Ramos (cell line): ENCODE measurements around the gene C18orf63.

Experiments
- in situ Hi-C: fragments of 300-500 bp; cut with MboI; formaldehyde crosslinking; loops from one replicate; pipeline ENCODE4 v1.14.3; 2022; ENCODE audit warnings: low sequenced_read_pairs; ENCODE audit not compliant: unreplicated experiment

C18orf63 gene

DNA sequence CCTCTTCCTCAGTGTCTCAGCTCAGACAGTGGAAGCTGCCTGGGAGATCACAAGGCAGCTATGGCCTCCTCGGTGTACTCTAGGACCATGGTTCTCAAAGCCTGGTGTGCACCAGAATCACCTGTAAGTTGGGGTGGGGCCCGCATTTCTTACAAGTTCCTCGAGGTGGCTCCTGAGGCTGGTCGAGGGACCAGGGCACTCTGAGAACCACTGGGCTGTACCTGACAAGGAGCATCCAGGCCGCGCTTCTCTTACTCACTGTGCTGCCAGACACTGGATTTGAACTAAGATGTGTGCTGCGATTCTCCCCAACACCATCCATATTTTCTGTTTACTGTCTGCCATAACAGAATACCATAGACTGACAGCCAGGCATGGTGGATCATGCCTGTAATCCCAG lies 81.9 kb downstream of the C18orf63 start:
- in situ Hi-C loops = no loop called here

DNA sequence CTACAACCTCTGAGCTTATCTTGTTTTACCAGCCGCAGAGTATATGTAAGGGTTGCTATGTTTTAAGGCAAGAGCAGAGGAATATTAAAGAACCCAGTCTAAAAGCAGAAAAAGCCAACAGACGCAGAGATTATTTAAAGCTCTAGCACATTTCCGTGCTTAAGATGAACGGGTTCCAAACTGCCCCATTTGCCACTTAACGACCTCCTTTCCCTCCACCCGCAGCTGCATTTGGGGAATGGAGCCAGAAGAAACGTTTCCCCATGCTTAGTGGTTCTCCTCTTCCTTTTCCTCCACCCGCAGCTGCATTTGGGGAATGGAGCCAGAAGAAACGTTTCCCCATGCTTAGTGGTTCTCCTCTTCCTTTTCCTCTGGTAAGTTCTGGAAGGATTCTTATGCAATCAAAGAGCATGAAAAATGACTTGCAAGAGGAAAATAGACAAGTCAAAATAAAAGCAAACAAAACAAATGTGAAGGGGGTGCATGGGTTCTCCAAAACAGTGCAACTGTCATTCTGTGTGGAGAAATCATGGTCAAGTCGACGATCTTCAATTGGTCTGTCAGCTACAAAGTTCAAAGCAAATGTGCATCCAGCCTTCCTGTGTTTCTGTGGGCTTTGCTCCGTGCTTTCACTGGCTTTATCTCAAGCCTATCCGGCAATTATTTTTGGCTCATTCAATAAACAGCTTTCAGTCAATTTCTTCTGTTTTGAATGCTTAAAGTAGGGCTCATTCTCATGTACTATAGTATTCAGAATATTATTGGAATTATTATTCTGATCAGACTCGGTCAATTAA lies 83.7 kb downstream of the C18orf63 start:
- in situ Hi-C loops = no loop called here

DNA sequence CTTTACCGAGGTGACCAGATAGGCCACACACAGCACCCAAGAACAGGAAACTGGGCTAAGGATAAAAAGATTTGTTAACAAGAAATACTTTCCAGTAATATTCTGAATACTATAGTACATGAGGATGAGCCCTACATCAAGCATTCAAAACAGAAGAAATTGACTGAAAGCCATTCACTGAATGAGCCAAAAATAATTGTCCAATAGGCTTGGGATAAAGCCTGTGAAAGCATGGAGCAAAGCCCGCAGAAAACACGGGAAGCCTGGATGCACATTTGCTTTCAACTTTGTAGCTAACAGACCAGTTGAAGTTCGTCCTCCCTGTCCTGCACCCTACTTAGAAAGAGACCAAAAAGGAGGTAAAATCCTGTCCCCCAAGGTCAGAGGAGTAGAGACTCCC lies 85.2 kb downstream of the C18orf63 start:
- in situ Hi-C loops = no loop called here

DNA sequence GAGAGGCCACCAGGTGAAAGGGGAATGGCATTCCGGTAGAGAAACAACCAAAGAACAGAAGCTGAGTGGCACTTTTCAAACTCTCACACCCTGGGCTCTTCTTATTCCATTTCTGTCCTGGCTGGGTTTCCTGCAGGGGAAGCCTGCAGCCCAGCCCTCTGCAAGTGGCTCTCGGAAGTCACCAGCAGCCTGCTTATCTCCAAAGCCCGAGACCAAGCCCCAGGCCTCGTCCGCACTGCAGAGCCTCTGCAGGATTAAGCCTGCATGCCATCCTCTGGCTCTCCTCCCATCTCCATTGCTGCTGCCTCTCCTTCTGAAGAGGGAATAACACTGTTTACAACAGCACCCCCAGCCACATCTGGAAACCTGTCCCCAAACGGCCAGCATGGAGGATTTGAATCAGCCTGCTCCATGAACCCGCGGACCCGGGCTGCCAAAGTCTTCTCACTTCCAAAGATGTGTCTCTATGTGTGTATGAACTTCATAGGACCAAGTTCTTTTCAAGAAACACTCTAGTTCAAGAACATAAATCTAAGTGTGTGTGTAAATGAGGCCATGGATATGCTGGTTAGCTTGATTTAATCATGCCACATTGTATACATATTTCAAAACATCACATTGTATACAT lies 87.3 kb downstream of the C18orf63 start:
- in situ Hi-C loops = no loop called here

DNA sequence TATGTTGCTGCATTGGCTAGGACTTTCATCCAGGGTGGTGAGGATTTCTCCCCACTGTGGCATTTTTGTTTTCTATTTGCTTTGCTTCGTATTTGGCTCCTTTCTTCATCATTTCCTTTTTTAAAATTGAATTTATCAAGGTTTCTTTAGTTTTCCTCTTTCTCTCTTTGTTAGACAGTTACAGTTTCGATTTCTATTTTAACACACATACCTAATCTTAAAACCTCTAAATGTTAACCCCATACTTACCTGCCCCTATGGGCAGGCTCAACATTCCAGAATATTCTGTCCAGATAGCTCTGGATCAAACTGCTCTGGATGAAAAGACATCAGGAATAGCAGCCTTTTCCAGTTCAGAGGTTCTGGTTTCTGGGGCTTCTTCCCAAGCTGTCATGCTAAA lies 92.2 kb downstream of the C18orf63 start:
- in situ Hi-C loops = no loop called here
